ENCODE data around the gene KIRREL3.

- TF ChIP-seq EZH2 (IDR thresholded peaks at IDR 0.05; ENCODE audit: insufficient read depth, poor library complexity, severe bottlenecking) (no peak), EZH2phosphoT487 (IDR thresholded peaks at IDR 0.05; ENCODE audit: insufficient read depth, low read depth) (no peak)
These were observed 538.6 kb downstream of the KIRREL3 start for GRCh38 chr11:126461996-126462395.
